GM19468 (cell line): ENCODE measurements around the gene ABAT.
A peak's percentile ranks its signal among the peaks of the same experiment; 100 is the strongest.

Experiments used
- ATAC-seq: cut with Tn5 transposase; IDR thresholded peaks from one replicate; pipeline ENCODE4 v1.9.1; 2021; ENCODE audit warnings: mild to moderate bottlenecking, moderate library complexity, moderate number of reproducible peaks; ENCODE audit not compliant: unreplicated experiment; ENCODE audit errors: extremely low read depth

Gene ABAT

DNA sequence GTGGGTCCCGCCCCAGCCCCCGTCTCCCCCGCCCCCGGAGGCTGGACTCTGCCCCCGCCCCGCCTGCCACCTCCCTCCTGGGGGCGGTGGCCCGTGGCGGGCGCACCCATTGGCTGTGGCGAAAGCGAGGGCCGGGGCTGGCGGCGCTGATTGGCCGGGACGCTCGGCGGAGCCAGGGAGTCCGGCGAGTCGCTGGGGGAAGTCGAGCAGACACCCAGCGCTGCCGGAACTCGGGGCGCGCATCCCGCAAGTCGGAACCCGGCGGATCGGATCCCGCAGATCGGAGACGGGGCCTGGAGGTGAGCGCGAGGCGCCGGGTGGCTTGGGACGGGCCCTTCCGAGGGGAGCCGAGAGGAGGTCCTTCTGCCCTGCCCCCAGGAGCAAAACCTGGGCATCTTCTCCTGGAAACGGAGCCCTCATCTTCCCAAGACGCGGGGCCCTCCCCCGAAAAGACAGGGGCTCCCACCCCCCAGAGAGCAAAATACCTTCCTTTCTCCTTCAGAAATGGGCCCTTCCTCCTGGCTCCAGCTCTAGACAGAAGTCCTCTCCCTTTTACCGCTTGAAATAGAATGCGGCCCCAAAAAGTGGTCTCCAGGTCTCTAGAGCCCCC, at the start of gene ABAT:
TSS of gene ABAT (plus strand) at position 205 of the 610 bp plus-strand sequence. CDS start 61,123 bp downstream, outside the sequence.
- peak; percentile 100 for ATAC-seq

DNA sequence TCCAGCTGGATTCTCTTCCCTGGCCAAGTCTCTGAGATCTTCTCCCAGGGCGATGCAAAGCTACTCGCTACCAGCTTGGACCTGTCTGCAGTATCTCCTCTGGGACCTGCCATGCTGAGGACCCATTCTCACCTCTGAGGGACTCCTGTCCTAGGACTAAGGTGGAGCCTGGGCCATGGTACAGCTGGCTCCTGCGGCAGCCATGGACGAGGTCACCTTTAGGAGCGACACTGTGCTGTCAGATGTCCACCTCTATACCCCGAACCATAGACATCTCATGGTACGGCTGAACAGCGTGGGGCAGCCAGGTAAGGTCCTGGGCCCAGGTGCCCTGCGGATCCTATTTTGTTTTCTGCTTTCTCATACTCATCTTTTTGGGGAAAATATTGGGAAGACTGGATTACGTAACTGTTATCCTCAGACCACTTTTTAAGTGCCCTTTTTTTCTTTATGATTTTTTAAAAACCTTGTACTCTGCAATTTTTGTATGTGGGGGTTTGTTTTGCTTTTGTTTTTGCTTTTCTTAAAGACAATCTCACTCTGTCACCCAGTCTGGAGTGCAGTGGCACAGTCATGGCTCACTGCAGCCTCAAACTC, 48.8 kb upstream of the ABAT start:
- no peak for ATAC-seq

DNA sequence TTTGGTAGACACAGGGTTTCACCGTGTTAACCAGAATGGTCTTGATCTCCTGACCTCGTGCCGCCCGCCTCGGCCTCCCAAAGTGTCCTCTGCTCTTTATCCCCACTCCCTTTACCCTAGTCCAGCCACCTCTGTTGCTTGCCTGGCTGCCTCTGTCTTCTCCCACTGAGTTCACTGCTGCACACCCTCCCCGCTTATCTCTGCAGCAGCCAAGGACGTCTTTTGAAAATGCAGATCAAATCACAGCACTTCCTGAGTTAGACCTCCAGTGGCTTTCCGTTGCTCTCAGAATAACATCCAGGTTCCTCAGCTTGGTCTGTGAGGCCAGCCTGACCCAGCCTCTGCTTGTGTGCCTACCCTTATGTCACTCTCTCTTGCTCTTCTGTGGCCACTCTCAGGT, 47.5 kb upstream of the ABAT start:
- ATAC-seq: no peak

DNA sequence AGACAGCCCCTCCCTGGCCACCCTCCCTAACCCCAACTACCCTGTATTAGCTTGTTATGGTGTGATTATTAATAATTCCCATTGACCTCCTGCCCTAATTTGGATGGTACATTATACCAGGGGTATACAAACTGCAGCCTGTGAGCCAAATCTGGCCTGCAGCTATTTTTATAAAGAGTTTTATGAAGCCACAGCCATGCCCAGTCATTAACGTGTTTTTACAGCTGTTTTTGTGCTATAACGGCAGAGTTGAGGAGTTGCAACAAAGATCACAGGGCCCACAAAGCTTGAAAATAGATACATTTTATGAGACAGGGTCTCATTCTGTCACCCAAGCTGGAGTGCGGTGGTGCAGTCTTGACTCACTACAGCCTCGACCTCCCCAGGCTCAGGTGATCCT, 47.0 kb upstream of the ABAT start:
- ATAC-seq: no peak

DNA sequence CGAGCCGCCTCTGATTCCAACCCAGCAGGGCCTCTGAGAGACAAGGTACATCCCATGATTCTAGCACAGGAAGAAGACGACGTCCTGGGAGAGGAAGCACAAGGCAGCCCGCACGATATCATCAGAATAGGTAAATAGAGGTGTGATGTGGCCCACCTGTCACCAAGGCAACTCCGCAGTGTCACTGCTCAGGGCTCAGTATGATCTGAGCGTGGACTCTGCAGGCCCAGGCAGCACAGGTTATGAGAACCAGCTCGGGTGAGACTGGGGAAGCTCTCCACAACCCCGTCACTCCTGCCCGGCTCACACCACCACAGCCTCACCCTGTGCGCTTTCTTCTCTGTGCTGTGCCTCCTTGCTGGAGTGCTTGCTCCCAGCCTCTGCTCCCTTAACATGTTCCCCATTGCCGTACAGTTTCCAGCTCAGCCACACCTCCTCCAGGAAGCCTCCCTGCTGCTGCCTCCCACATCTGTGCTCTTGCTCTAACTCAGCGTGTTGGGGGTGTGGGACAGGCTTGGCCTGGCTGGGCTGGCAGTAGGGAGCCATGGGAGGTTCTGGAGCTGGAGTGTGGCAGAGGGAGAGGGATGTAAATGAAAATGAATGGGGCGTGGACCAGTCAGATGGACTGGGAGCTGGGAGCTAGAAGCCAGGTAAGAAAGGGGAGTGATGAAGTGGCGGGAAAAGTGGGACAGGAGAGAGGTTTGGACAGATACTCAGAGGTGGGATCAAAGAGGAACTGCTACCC, 45.3 kb upstream of the ABAT start:
- ATAC-seq: no peak

DNA sequence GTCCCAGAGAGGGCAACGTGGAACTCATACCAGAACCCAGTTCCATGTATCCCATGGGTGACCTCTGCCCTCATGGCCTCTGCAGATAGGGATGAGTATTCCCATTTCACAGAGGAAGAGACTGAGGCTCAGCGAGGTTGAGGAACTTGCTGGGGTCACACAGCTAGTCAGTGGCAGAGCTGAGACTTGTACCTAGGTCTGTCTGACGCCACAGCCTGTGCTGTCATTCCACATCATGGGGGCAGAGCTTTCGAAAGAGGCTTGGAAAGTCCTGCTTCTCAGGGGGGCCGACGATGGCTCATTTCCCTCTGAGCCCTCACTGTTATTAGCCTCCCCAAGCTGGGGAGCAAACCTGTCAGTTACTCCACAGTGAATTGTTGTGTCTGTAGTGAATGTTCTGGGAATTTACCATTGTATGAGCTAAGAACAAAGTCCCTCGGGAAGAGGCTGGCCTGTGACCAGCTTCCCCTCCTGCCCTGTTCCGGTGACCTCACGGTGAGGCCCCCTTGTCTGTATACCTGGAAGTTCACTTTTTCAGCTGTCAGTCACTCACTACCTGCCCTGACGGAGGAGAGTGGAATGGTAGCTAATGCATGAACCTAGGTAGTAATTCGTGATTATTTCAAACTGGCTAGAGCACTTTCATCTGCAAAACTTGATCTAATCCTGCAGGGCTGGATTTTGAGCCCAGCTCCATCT, 44.0 kb upstream of the ABAT start:
- no peak for ATAC-seq

DNA sequence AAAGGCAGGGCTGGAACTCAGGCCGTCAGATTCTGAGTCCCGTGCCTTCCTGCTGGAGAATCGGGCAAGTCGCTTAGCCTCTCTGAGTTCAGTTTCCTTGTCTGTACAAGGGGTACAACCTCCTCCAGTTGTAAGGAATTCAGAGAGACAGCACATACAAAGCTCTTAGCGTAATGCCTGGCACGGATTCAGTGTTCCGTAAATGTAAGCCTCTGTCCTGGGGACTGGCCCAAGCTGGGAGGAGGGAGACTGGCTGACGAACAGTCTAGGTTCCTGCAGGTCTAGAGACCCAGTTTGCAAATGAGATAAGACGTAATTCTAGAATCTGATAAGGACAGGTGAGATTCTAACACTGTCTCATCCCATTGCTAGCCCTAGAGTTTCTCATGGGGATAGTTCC, 43.0 kb upstream of the ABAT start:
- no peak for ATAC-seq

DNA sequence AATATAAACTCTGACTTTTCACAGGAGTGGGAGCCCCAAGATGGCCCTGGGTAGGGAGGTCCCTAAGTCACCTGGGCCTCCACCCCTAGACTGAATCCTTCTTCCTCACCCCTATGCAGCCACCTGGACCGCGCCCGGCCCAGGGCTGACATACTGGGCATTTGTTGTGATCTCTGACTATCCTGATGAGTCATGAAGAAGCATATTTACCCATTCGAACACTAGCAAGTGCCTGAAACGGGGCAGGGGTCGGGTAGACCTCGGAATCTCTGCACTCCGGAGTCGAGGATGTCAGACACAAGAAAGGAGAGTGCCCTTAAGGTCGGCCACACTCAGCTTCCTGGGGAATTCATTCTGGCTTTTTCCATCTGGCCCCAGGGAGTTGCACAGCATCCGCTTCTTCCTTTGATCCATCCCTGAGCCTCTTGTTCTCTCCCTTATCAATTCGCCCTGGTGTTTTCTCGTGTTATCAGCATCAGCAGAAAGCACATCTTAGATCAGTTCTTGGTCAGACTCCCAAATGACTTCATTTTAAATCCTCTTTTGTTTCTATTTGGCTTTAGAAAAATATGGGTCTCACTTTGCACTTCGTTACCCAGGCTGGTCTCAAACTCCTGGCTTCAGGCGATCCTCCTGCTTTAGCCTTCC, 42.5 kb upstream of the ABAT start:
- no peak for ATAC-seq

DNA sequence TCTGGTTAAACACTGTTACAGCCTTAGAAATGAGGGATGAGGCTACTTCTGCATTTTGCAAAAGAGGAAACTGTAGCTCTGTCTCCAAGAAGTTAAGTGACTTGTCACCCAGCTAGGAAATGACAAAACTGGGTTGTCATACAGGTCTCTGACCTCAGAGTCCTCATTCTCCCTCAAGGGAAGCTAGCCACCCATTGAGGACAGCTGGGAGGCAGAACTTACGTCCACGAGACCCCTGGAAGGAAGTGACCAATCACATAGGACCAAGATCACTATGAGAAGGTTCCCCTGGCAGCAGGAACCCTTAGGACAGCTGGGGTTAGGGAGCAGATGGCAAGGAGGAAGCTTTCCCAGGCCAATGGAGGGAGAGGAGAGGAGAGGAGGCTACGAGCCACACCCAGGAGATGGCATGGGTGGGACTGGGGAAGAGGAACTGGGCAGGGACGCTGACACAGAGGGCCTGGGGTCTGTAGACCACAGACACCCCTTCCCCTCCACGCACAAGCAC, 41.7 kb upstream of the ABAT start:
- no peak for ATAC-seq

DNA sequence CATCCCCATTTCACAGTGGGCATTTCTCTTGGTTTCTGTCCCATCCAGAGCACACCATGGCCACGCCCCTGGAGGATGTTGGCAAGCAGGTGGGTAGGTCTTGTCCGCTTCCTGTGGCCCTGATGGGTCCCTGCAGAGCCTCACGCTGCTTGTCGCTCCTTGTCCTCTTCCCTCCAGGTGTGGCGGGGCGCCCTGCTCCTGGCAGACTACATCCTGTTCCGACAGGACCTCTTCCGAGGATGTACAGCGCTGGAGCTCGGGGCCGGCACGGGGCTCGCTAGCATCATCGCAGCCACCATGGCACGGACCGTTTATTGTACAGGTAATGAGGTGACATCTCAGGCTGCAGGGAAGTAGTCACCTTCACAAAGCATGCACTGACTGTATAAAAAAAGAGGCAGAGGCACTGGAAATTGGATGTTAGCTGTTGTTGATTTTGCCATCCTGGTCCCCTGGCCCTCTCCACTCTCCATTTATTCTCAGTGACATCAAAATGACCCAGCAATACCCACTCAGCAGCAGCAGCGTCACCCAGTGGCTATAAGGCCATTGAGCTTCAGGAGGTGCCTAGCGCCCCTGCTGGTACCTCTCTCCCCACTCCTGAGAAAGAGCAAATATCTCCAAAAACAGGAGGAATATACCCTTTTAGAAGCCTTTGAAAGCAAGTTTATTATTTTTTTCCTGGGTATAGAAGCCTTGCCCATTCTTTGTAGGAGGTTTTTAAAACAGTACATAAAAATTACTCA, 39.3 kb upstream of the ABAT start:
- ATAC-seq: no peak

DNA sequence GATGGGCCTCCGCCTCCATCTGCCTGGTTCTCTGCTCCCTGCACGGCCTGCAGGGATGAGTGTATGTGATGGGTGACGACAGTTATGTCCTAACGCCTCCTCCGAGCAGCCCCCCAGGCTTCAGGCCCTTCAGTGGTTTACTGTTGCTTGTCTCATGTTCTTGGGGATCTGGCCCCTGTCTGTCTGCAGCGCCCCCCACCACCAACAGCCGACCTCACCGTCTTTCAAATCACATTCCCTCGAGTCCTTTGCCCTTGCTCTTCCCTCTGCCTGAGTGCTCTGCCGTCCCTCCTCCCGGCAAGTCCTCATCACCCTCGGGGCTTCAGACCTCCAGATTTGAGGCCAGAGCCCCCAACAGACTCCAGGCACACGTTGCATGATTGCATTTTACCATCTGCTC, 34.7 kb upstream of the ABAT start:
- no peak for ATAC-seq

DNA sequence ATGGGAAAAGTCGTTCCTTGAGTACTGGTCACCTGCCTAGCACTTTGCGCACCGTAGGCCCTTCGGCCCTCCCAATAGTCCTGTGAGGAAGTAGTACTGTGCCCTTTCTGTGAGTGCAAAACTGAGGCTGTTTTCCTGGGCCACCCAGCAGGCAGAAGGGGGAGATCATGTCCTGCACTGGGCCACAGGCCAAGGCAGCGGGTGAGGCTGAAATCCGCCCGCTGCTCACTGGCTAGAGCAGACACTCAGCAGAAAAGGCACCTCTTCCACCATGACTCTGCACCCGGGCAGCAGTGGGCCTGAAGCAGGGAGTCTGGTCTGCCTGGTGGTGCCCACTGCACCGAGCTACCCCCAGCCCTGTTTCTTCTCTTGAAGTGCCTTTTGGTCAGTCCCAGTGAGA, 32.7 kb upstream of the ABAT start:
- no peak for ATAC-seq

DNA sequence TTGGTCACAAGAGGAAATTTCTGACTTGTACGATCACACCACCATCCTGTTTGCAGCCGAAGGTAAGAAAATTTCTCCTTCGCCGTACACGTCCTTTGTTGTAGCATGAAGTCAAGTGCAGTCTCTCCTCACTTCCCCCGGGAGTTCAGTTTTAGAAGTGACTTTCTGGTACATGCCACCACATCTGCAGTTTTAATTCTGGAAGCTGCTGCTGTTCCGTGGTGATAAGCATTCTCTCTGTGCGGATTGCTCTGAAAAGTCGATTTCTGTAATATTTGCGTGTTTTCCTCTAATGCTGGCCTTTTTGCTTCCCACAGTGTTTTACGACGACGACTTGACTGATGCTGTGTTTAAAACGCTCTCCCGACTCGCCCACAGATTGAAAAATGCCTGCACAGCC, 32.3 kb upstream of the ABAT start:
- no peak for ATAC-seq

DNA sequence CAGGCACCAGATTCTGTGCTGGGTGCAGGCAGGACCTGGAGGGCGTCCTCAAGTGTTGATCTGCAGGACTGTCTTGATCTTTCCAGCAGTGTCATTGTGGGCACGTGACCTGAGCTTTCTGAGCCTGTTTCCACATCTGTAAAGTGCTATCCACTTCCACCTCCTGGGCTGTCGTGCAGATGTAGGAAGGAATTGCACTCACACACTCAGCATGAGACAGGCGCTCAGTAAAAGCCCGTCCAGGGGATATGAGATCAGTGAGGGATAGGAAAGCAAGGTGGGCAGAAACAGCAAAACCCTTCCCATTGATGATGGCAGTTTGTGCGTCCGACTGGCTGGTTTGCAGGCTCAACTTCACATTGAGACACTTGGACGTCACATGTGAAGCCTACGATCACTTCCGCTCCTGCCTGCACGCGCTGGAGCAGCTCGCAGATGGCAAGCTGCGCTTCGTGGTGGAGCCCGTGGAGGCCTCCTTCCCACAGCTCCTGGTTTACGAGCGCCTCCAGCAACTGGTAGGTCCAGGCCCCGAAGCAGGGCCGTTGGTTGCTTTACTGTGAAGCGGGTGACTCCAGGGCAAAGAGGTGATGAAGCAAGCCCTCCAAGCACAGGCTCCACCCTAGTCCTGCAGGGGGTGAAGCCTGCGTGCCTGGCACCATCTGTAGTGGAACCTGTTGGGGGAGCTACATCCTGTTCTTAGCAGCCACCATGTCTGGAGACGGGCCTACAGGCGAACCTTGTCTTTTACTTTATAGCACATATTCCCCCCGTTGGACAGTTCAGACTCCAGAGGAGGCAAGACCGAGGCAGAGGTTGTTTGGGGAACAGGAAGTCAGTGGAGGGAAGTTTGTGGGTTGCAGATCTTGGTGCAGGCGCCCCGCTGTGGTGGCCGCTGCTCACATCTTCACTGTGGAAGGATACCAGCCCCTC, 29.9 kb upstream of the ABAT start:
- no peak for ATAC-seq

DNA sequence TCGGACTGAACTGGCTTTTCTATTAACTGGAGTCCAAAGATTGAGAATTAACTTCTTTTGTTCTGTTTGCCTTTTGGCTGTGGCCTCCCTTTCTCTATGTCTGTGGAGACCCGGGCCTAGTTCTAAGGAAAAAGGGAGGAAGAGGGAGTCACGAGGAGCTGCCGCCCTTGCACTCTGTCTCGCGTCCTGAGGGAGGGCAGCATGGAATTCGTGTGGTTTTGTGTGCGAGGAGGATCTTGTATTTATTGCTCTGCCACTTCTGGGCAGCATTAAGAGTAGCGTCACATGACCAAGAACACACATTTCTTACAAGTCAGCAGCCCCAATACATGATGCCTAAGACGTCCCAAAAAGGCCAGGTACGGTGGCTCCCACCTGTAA, 29.3 kb upstream of the ABAT start:
- ATAC-seq: no peak

DNA sequence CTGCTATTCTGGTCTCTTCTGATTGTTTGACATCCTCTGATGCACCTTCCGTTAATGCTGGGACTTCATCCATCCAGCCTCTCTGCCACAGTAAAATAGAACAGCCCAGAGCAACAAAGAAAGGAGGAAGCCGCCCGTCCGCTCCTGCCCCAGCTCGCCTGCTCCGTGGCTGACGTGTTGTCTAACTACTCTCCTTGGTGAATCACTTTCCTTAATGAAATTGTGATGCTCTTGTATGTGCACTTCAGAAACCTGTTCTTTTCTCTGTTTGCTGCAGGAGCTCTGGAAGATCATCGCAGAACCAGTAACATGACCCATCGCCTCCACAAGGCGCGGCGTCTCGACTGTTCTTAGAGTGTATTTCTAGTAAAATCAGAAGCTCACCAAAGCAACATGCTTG, 28.6 kb upstream of the ABAT start:
- ATAC-seq: no peak

DNA sequence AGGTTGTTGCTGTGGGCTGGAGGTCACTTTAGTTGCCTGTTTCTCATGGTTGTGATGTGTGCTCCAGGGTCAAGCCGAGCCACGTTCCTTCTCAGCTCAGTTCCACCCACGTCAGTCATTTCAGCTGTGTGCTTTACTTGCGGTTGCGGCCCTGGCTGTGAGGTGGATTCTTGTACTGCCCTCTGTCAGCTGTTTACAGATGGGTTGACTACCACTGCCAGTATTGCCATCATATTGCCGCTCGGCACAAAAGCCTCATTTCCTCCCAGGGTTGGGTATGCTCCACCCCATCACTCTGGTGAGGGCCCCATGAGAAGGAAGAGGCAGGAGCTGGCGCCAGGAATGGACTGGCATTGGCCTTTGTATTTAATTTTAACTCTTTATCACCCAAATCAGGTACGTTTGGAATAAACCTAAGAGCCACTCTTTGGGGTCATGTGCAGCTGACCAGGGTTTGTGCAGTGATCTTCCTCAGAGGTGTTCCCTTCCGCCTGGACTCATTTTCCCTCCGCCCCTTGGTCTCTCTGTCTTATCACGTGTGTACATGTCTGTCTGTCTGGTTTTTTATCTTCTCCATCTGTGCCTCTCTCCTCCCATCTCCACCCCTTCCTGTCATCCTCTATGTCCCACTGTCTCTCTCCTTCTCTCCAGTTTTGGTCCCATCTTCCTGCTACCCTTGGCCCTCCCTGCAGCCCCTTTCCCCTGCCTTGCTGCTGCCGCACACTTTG, 27.9 kb upstream of the ABAT start:
- ATAC-seq: no peak

DNA sequence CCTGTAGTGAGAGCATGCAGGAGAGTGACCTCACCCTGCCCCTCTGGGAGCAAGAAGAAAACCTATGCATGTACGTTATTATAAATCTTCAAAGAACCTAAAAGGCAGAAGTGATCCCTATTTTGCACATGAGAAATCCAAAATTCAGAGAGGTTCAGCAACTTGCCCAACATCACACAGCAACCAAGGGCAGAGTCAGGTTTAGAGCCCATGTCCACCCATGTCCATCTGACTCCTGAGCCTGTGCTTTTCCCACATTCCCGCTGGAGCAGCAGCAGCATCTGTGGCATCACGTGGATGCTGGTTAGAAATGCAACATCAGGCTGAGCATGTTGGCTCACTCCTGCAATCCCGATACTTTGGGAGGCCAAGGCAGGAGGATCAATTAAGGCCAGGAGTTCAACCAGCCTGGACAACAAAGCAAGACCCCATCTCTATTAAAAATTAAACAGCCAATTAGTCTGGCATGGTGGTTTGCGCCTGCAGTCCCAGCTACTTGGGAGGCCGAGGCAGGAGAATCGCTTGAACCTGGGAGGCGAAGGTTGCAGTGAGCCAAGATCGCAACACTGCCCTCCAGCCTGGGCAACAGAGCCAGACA, 26.6 kb upstream of the ABAT start:
- no peak for ATAC-seq
